ENCODE measurements around the gene PHLDB1.

Gene PHLDB1

GRCh38 chr11:118622376-118623268 lies 15.2 kb downstream of the PHLDB1 start:
- peak; percentile 98 for DNase-seq

- DNase-seq, result peak; percentile 99
Measured at GRCh38 chr11:118623269-118623655, 15.8 kb downstream of the PHLDB1 start.

DNA sequence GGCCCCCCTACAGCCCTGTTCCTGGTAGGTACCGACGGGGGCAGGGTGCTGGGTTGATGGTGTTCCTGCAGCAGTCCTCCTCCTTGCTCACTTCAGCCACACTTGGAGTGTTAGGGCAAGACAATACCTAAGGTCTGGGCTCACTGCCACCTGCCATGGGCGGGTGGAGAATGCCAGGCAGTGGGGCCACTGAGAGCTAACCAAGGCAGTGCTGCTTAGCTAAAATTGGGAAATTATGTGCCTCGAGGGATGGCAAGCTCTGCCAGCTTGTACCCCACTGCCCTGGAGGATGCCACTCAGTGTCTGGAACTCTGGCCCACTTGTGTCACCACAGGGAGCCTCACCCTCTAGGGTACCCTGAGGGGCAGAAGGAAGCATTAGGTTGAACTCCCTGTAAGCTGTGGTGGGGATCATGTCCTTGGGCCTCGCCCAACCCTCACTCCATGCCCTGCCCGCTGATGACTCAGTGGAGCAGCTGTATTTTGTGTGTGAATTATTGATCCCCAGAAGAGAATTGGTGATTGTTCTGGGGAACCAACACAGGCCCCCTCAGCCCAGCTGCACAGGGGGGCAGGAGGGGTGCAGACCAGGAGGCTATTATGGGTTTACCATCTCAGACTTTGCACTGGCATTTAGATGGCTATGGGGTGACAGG lies 17.7 kb downstream of the PHLDB1 start:
- peak; percentile 92 for DNase-seq

GRCh38 chr11:118625976-118626375 lies 18.6 kb downstream of the PHLDB1 start:
- peak; percentile 92 for DNase-seq

GRCh38 chr11:118627566-118627965 lies 20.2 kb downstream of the PHLDB1 start:
- no peak for DNase-seq

- no peak for DNase-seq
Measured at GRCh38 chr11:118628031-118628430, 20.6 kb downstream of the PHLDB1 start.

GRCh38 chr11:118628432-118628831 lies 21.0 kb downstream of the PHLDB1 start:
- no peak for DNase-seq

DNA sequence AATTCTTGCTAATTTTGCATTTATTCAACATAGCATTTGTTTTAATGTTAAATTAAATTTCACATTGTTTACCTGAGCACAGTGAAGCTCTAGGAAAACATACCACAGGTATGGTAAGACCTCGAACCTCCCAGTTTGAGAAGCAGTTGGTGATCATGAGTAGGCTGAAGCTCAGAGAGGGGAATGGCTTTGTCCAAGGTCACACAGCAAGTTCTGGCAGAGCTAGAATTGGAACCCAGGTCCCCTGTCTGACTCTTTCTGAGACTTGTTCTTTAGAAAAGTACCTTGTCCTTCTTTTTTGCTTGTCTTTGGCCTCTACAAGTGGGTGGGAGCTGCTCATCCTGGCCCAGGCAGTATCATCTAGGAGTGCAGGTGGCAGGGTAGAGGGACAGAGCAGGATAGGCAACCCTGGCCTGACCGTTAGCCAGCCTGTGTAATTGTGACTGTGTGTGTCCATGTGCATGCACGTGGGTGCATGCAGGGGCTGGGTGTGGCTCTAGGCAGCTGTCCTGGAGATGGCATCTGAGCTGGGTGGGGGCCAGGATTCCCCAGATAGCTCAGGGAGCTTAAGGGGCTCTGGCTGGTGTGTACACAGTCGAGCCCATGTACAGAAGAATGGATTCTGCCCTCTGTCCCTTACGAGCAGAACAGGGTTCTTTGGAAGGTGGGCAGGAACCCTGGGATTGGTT lies 21.6 kb downstream of the PHLDB1 start:
- no peak for DNase-seq

- no peak for DNase-seq
Measured at GRCh38 chr11:118629761-118630661, 22.6 kb downstream of the PHLDB1 start.

- no peak for DNase-seq
Measured at GRCh38 chr11:118631142-118631909, 23.9 kb downstream of the PHLDB1 start.

DNA sequence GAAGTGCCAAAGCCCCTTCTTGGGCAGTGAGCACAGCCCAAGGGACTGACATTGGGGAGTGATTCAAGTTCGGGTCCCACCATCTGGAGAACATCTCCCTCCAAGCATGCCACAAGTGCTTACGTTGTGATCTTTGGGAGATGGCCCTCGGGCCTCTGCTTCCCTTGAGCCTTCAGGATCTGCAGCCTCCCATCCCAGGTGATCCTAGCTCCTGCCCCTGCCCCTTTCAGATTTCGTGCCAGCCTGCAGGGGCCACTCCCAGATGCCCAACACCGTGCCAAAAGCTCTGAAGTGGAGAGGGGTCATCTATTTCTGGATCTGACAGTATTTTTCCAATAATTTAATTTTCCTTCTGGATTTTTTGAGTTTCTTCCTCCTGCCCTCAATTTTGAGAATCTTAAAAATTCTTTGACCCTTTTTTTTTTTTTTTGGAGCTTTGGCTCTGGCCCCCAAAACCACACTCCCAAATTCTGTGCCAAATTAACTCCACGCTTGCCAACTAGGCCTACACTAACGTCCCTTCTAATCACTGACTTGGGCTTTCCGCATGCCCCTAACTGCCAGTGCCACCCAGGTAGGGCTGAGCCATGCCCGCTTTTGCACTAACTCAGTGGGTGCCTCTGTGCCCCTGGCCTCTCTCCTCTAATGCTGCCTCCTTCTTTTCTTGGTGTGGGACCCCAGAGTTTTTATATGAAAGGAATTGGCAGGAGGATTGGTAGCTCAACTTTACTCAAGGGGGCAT lies 25.3 kb downstream of the PHLDB1 start:
- DNase-seq, result no peak

DNA sequence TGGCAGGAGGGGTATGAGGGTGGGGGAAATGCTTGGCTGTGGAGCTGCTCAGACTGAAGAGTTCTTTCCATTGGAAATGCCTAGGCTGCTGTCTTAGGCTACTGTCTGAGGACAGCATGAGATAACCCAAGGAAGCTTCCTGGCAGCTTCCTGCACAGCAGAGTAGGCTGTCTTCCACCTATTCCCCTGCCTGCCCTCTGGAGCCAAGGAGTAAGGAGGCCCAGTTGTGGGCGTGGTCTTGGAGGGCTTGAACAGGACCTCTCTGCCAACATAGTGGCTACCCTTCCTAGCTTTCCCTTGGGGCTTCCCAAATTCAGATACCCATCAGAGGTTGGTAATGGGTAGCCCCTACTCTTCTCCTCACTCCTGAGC lies 25.9 kb downstream of the PHLDB1 start:
- peak; percentile 11 for DNase-seq

GRCh38 chr11:118633979-118634378 lies 26.6 kb downstream of the PHLDB1 start:
- DNase-seq, result peak; percentile 47

- DNase-seq, result peak; percentile 92
Measured at GRCh38 chr11:118634431-118635236, 27.2 kb downstream of the PHLDB1 start.

DNA sequence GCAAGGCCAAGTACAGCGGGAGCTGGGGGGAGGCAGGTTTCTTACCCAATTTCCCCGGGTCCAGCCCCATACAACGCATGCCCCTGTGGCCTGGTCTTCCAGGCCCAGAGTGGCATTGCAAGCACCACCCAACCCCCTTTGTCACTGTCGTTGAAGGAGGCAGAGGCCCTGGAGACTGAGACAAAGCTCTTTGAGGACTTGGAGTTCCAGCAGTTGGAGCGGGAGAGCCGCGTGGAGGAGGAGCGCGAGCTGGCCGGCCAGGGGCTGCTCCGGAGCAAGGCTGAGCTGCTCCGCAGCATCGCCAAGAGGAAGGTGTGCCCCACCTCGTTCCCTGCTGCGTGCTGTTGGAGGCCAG lies 27.8 kb downstream of the PHLDB1 start:
- DNase-seq, result no peak

- DNase-seq, result peak; percentile 13
Measured at GRCh38 chr11:118635642-118636041, 28.2 kb downstream of the PHLDB1 start.

DNA sequence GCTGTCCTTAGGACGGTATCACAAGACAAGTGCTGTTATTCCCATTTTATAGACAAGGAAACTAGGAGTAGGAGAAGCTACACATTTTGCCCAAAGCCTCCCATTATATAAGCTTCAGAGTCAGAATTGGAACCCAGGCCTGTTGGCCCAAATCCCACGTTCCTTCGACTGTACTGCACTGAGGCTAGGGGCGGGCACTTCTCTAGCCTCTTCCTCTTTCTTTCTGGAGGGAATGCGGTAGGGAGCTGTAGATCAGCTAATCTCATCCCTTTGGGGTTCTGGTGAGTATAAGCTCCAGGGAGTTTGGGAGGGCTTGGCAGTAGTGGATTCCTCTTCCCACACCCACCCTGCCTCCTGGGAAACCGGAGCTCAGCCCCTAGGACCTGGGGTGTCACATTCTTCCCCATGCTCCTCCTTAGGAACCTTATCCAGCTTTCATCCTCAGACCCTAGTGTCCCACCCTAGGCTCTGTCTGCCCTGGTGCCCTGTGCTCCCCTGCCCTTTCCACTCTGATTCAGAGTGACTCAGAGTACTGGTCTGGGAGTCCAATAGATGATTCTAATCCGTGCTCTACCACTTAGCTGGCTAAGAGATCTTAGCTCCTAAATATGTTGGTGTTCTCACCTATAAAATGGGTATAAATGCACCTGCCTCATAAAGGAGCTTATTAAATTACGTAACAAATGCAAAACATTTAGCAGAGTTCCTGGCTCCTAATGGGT lies 29.3 kb downstream of the PHLDB1 start:
- DNase-seq, result no peak

DNA sequence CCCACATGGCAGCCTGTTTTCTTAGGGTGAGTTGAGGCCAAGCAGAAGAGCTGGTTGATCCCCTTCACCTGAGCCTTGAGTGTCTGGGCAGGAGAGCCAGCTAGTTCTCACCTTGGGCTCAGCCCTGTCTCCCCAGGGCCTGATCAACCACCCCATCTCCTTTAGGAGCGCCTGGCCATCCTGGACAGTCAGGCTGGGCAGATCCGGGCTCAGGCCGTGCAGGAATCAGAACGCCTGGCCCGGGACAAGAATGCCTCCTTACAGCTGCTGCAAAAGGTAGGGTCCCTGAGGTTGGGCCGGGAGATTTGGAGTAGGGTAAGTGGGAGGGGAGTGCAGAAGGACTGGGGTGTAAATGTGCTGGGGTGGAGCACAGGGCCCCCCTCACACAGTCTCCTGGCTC lies 31.3 kb downstream of the PHLDB1 start:
- DNase-seq, result no peak

GRCh38 chr11:118639899-118640298 lies 32.5 kb downstream of the PHLDB1 start:
- no peak for DNase-seq
